ENCODE data around the gene CLHC1.

Gene CLHC1

DNA sequence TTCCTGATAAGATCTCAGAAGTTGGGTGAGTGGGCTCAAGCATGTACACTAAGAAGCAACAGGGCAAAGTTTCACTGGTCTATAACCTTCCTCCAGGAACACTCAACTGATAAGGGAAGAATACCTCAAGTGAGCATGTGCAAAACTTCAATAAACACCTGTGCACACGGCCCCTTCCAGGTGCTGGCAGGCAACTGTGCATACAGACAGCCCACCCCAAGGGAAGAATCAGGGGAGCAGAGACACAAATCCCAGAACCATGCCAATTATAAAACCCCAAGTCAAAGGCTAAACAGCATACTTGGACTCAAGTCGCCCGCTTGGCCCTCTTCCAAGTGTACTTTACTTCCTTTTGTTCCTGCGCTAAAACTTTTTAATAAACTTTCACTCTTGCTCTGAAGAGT, 96.0 kb downstream of the CLHC1 start:
- no peaks in the 10 kb centered on the region for H3K27me3 ChIP-seq (ENCODE audit: insufficient read depth, low read length, poor library complexity, severe bottlenecking)
- peaks cover 38% of the 10 kb centered on the region for H3K4me1 ChIP-seq (ENCODE audit: insufficient read depth, low read length, poor library complexity, severe bottlenecking)
- no peak overlapping the region for H3K4me3 ChIP-seq (ENCODE audit: low read length, poor library complexity, severe bottlenecking)
- H3K4me2 ChIP-seq (ENCODE audit: low read depth, low read length, poor library complexity, severe bottlenecking), result no peak overlapping the region
- H3F3A ChIP-seq (ENCODE audit: low read depth), result no peaks in the 10 kb centered on the region
- H3K79me2 ChIP-seq (ENCODE audit: insufficient read depth, low read length), result no peaks in the 10 kb centered on the region
- H3K9ac ChIP-seq (ENCODE audit: low read depth, low read length, poor library complexity, severe bottlenecking), result no peak overlapping the region
- H3K36me3 ChIP-seq (ENCODE audit: insufficient read depth, low read length), result no peaks in the 10 kb centered on the region
- TF ChIP-seq, protein P1, sequence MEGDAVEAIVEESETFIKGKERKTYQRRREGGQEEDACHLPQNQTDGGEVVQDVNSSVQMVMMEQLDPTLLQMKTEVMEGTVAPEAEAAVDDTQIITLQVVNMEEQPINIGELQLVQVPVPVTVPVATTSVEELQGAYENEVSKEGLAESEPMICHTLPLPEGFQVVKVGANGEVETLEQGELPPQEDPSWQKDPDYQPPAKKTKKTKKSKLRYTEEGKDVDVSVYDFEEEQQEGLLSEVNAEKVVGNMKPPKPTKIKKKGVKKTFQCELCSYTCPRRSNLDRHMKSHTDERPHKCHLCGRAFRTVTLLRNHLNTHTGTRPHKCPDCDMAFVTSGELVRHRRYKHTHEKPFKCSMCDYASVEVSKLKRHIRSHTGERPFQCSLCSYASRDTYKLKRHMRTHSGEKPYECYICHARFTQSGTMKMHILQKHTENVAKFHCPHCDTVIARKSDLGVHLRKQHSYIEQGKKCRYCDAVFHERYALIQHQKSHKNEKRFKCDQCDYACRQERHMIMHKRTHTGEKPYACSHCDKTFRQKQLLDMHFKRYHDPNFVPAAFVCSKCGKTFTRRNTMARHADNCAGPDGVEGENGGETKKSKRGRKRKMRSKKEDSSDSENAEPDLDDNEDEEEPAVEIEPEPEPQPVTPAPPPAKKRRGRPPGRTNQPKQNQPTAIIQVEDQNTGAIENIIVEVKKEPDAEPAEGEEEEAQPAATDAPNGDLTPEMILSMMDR (conservative IDR thresholded peaks at IDR 0.05; ENCODE audit: low read length), result no peak
- H4K20me1 ChIP-seq (ENCODE audit: insufficient read depth, low read length, poor library complexity, severe bottlenecking), result no peaks in the 10 kb centered on the region
- H3K9me3 ChIP-seq (ENCODE audit: insufficient read depth, low read depth, low read length), result no peaks in the 10 kb centered on the region
- H3K9me2 ChIP-seq (replicated peaks; ENCODE audit: low read depth, low read length), result no peaks in the 10 kb centered on the region
- no peak overlapping the region for H2AFZ ChIP-seq (ENCODE audit: low read length)

DNA sequence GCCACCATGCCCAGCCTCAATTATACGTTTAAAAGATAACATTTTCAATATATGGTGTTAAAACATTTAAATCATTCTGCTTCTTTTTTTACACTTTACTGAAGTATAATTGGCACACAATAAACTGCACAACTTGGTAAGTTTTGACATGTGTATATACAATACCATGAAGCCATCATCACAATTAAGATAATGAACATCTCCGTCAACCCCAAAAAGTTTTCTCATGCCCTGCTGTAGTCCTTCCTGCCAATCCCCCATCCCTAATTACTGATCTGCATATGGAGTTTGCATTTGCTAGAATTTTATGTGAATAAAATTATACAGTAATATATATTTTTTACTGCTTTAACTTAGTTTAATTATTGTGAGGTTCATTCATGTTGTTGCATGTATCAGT, 96.6 kb downstream of the CLHC1 start:
- Histone ChIP-seq H4K20me1 (ENCODE audit: insufficient read depth, low read length, poor library complexity, severe bottlenecking) (no peaks in the 10 kb centered on the region), H3K4me2 (ENCODE audit: low read depth, low read length, poor library complexity, severe bottlenecking) (no peak overlapping the region), H3K9me2 (replicated peaks; ENCODE audit: low read depth, low read length) (no peaks in the 10 kb centered on the region), H3K9ac (ENCODE audit: low read depth, low read length, poor library complexity, severe bottlenecking) (no peak overlapping the region), H2AFZ (ENCODE audit: low read length) (no peak overlapping the region), H3K79me2 (ENCODE audit: insufficient read depth, low read length) (no peaks in the 10 kb centered on the region), H3K27me3 (ENCODE audit: insufficient read depth, low read length, poor library complexity, severe bottlenecking) (no peaks in the 10 kb centered on the region), H3F3A (ENCODE audit: low read depth) (no peaks in the 10 kb centered on the region), H3K4me3 (ENCODE audit: low read length, poor library complexity, severe bottlenecking) (no peak overlapping the region), H3K36me3 (ENCODE audit: insufficient read depth, low read length) (no peaks in the 10 kb centered on the region), H3K9me3 (ENCODE audit: insufficient read depth, low read depth, low read length) (no peaks in the 10 kb centered on the region), H3K4me1 (ENCODE audit: insufficient read depth, low read length, poor library complexity, severe bottlenecking) (peaks cover 32% of the 10 kb centered on the region)
- TF ChIP-seq EZH2phosphoT487 (IDR thresholded peaks at IDR 0.05; ENCODE audit: borderline replicate concordance), result no peak
- TF ChIP-seq, protein P1 (conservative IDR thresholded peaks at IDR 0.05; ENCODE audit: low read length), result no peak

DNA sequence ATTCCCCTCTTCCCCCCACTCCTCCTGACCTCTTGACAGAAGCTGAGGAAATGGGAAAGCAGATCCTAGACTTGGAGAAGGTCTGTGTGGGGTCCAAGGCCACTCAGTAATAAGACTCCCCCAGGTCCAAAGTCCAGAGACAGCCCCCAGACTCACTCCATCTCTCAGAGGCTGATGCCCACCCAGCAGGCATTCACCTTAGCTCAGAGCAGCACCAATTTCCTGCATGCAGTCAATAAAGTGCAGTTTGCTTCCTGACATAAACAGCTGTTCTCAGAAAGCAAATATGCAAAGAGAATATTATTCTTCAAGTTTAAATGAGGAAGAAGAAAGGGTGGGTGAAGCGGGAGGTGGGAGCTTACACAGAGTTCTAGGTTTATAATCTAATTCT, 97.8 kb downstream of the CLHC1 start:
- H4K20me1 ChIP-seq (ENCODE audit: insufficient read depth, low read length, poor library complexity, severe bottlenecking), result no peaks in the 10 kb centered on the region
- no peak for TF ChIP-seq EZH2phosphoT487 (IDR thresholded peaks at IDR 0.05; ENCODE audit: borderline replicate concordance)
- TF ChIP-seq, protein P1 (conservative IDR thresholded peaks at IDR 0.05; ENCODE audit: low read length), result no peak
- H3F3A ChIP-seq (ENCODE audit: low read depth), result no peaks in the 10 kb centered on the region
- H3K36me3 ChIP-seq (ENCODE audit: insufficient read depth, low read length), result no peaks in the 10 kb centered on the region
- peaks cover 30% of the 10 kb centered on the region for H3K4me1 ChIP-seq (ENCODE audit: insufficient read depth, low read length, poor library complexity, severe bottlenecking)
- H3K9me2 ChIP-seq (replicated peaks; ENCODE audit: low read depth, low read length), result no peaks in the 10 kb centered on the region
- H2AFZ ChIP-seq (ENCODE audit: low read length), result no peak overlapping the region
- peak overlapping the region; percentile 54 for H3K4me3 ChIP-seq (ENCODE audit: low read length, poor library complexity, severe bottlenecking)
- no peaks in the 10 kb centered on the region for H3K27me3 ChIP-seq (ENCODE audit: insufficient read depth, low read length, poor library complexity, severe bottlenecking)
- H3K4me2 ChIP-seq (ENCODE audit: low read depth, low read length, poor library complexity, severe bottlenecking), result peak overlapping the region; percentile 63
- H3K9ac ChIP-seq (ENCODE audit: low read depth, low read length, poor library complexity, severe bottlenecking), result no peak overlapping the region
- no peaks in the 10 kb centered on the region for H3K9me3 ChIP-seq (ENCODE audit: insufficient read depth, low read depth, low read length)
- no peaks in the 10 kb centered on the region for H3K79me2 ChIP-seq (ENCODE audit: insufficient read depth, low read length)
